WTC11 (cell line): Measurements from ENCODE around the gene RIPPLY1. TPM values are rescaled to one million over a fixed set of nuclear protein-coding genes. Genes with fewer than 3 reads are reported as not detected.

Experiments used
- ATAC-seq: fragments of 200-7000 bp; cut with Tn5 transposase; 2 replicates; pipeline ENCODE4 v1.10.0; 2021; ENCODE audit warnings: mild to moderate bottlenecking, moderate library complexity
- CTCF ChIA-PET: fragments of 300-600 bp; sonication (Branson Sonifier 250); formaldehyde crosslinking; loops from one replicate; lab custom pipeline; 2021; ENCODE audit warnings: antibody characterized with exemption; lab: Charles Lee
- POLR2A ChIA-PET: fragments of 350-600 bp; sonication (Branson Sonifier 250); formaldehyde crosslinking; loops from one replicate; lab custom pipeline; 2021; ENCODE audit warnings: antibody characterized with exemption; lab: Charles Lee
- DNase-seq: peaks from one replicate; pipeline ENCODE4 v3.0.0; 2021; ENCODE audit warnings: low spot score
- H3K27ac Mint-ChIP-seq: 2 replicates; pipeline ENCODE4 v1.8.0; 2021; ENCODE audit warnings: mixed read lengths
- H3K27me3 Mint-ChIP-seq: 2 replicates; pipeline ENCODE4 v1.8.0; 2021; ENCODE audit warnings: low read depth, mild to moderate bottlenecking, moderate library complexity, mixed read lengths
- H3K36me3 Mint-ChIP-seq: 2 replicates; pipeline ENCODE4 v1.8.0; 2021; ENCODE audit warnings: mixed read lengths
- H3K4me1 Mint-ChIP-seq: 2 replicates; pipeline ENCODE4 v1.8.0; 2022; ENCODE audit warnings: mixed read lengths
- H3K4me3 Mint-ChIP-seq: 2 replicates; pipeline ENCODE4 v1.8.0; 2021; ENCODE audit warnings: mild to moderate bottlenecking, moderate library complexity, mixed read lengths
- H3K9me3 Mint-ChIP-seq: 2 replicates; pipeline ENCODE4 v1.8.0; 2021; ENCODE audit warnings: mixed read lengths
- CBFB ChIP-seq: sonication (generic); formaldehyde crosslinking; IDR thresholded peaks from 2 replicates; pipeline ENCODE4 v1.8.1; 2022; ENCODE audit warnings: mild to moderate bottlenecking, low read depth, missing genetic modification reagents
- FOXK1 ChIP-seq: sonication (generic); formaldehyde crosslinking; IDR thresholded peaks from 2 replicates; pipeline ENCODE4 v1.8.0; 2022; ENCODE audit warnings: mild to moderate bottlenecking, moderate library complexity, missing genetic modification reagents
- IRF2 ChIP-seq: sonication (generic); formaldehyde crosslinking; IDR thresholded peaks from 2 replicates; pipeline ENCODE4 v1.8.0; 2022; ENCODE audit warnings: low read depth, missing genetic modification reagents, borderline replicate concordance
- JUN ChIP-seq: sonication (generic); formaldehyde crosslinking; IDR thresholded peaks from 2 replicates; pipeline ENCODE4 v1.8.0; 2023; ENCODE audit warnings: mild to moderate bottlenecking, missing genetic modification reagents
- KAT7 ChIP-seq: sonication (generic); formaldehyde crosslinking; IDR thresholded peaks from 2 replicates; pipeline ENCODE4 v1.8.1; 2023; ENCODE audit warnings: missing genetic modification reagents, mild to moderate bottlenecking, borderline replicate concordance
- NFATC4 ChIP-seq: fragments of 250-450 bp; sonication (Bioruptor Pico); IDR thresholded peaks from 2 replicates; pipeline ENCODE4 v1.9.0; 2021; ENCODE audit warnings: mild to moderate bottlenecking
- NR3C1 ChIP-seq: sonication (generic); formaldehyde crosslinking; conservative IDR thresholded peaks from 2 replicates; pipeline ENCODE4 v1.8.1; 2023; ENCODE audit warnings: low read depth, mild to moderate bottlenecking, missing genetic modification reagents
- RORB ChIP-seq: fragments of 250-450 bp; sonication (Bioruptor Pico); IDR thresholded peaks from 2 replicates; pipeline ENCODE4 v1.9.0; 2021; ENCODE audit warnings: mild to moderate bottlenecking
- TEAD1 ChIP-seq: sonication (generic); formaldehyde crosslinking; IDR thresholded peaks from 2 replicates; pipeline ENCODE4 v1.8.0; 2022; ENCODE audit warnings: mild to moderate bottlenecking, missing genetic modification reagents
- TEAD4 ChIP-seq: sonication (generic); formaldehyde crosslinking; IDR thresholded peaks from 2 replicates; pipeline ENCODE4 v1.8.0; 2022; ENCODE audit warnings: mild to moderate bottlenecking, missing genetic modification reagents
- ZNF121 ChIP-seq: sonication (generic); formaldehyde crosslinking; IDR thresholded peaks from 2 replicates; pipeline ENCODE4 v1.8.0; 2023; ENCODE audit warnings: missing genetic modification reagents
- ZNF219 ChIP-seq: sonication (generic); formaldehyde crosslinking; IDR thresholded peaks from 2 replicates; pipeline ENCODE4 v1.8.0; 2023; ENCODE audit warnings: missing genetic modification reagents, mild to moderate bottlenecking, borderline replicate concordance
- ZNF263 ChIP-seq: sonication (generic); formaldehyde crosslinking; IDR thresholded peaks from 2 replicates; pipeline ENCODE4 v1.8.1; 2022; ENCODE audit warnings: low read depth, mild to moderate bottlenecking, moderate library complexity, missing genetic modification reagents
- ZNF396 ChIP-seq: fragments of 250-450 bp; sonication (Bioruptor Pico); IDR thresholded peaks from 2 replicates; pipeline ENCODE4 v1.8.0; 2021; ENCODE audit warnings: mild to moderate bottlenecking, moderate library complexity, borderline replicate concordance
- total RNA-seq: library from RNA; stranded (reverse); gene quantifications from 3 replicates; pipeline ENCODE4 v1.2.3, GENCODE V29; 2021
- TF ChIP-seq, protein P1 (sequence below): sonication (generic); formaldehyde crosslinking; IDR thresholded peaks from 2 replicates; pipeline ENCODE4 v1.8.0; 2022; ENCODE audit warnings: mild to moderate bottlenecking, missing genetic modification reagents
- TF ChIP-seq, protein P2 (sequence below): sonication (generic); formaldehyde crosslinking; IDR thresholded peaks from 2 replicates; pipeline ENCODE4 v1.8.1; 2023; ENCODE audit warnings: mild to moderate bottlenecking, missing genetic modification reagents, moderate library complexity
- TF ChIP-seq, protein P3 (sequence below): fragments of 250-450 bp; sonication (Bioruptor Pico); IDR thresholded peaks from 2 replicates; pipeline ENCODE4 v1.8.0; 2021; ENCODE audit warnings: mild to moderate bottlenecking
- TF ChIP-seq, protein P4 (sequence below): fragments of 250-450 bp; sonication (Bioruptor Pico); IDR thresholded peaks from 2 replicates; pipeline ENCODE4 v2.1.2; 2022; ENCODE audit warnings: mild to moderate bottlenecking, moderate library complexity
- TF ChIP-seq, protein P5 (sequence below): fragments of 250-450 bp; sonication (Bioruptor Pico); IDR thresholded peaks from 2 replicates; pipeline ENCODE4 v1.9.0; 2021; ENCODE audit warnings: mild to moderate bottlenecking, borderline replicate concordance
- TF ChIP-seq, protein P6 (sequence below): fragments of 250-450 bp; sonication (Bioruptor Pico); IDR thresholded peaks from 2 replicates; pipeline ENCODE4 v1.9.0; 2021; ENCODE audit warnings: mild to moderate bottlenecking
- TF ChIP-seq, protein P7 (sequence below): fragments of 250-450 bp; sonication (Bioruptor Pico); IDR thresholded peaks from 2 replicates; pipeline ENCODE4 v1.9.0; 2021; ENCODE audit warnings: moderate library complexity, mild to moderate bottlenecking, inconsistent platforms, borderline replicate concordance
- TF ChIP-seq, protein P8 (sequence below): sonication (generic); formaldehyde crosslinking; IDR thresholded peaks from 2 replicates; pipeline ENCODE4 v1.8.0; 2023; ENCODE audit warnings: missing genetic modification reagents, mild to moderate bottlenecking, borderline replicate concordance

The RIPPLY1 gene
- total RNA-seq, 1 experiment from 2014 or later: not detected

DNA sequence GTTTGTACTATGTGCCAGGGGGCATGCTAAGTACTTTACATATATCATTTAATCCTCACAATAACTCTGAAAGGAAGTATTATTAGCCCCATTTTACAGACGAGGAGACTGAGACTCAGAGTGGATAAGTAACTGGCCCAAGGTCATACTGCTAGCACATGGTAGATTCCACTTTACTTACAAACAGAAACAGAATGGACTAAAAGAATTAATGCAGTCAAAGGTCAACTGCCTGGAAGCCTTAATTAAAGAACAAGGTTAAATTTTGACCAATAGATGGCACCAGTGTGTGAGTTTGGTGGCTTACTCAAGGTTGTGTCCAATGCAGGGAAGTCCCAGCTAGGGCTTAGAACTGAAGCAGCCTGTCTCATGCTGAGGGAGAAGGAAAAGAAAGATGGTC is 4.7 kb downstream of the RIPPLY1 start:
- ChIA-PET CTCF (interaction anchor here (0.6 to 1.4 kb wide), 7 partner anchors 11 to 552 kb away, joined by 3 to 28 read pairs (median 3); no protein-coding TSS in a partner anchor), POLR2A (no interaction called here)
- peak; percentile 69 for ATAC-seq
- TF ChIP-seq, protein P1, sequence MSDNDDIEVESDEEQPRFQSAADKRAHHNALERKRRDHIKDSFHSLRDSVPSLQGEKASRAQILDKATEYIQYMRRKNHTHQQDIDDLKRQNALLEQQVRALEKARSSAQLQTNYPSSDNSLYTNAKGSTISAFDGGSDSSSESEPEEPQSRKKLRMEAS (CRISPR knock-in tag): no peak
- TF ChIP-seq, protein P2, sequence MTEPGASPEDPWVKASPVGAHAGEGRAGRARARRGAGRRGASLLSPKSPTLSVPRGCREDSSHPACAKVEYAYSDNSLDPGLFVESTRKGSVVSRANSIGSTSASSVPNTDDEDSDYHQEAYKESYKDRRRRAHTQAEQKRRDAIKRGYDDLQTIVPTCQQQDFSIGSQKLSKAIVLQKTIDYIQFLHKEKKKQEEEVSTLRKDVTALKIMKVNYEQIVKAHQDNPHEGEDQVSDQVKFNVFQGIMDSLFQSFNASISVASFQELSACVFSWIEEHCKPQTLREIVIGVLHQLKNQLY (CRISPR knock-in tag): no peak
- TF ChIP-seq RORB (CRISPR knock-in tag): no peak
- no peak for TF ChIP-seq ZNF396 (CRISPR knock-in tag)
- no peak for TF ChIP-seq TEAD4
- no peak for TF ChIP-seq IRF2
- H3K4me3 Mint-ChIP-seq: no peak overlapping the region
- H3K4me1 Mint-ChIP-seq: peaks cover 10% of the 10 kb centered on the region
- no peaks in the 10 kb centered on the region for H3K9me3 Mint-ChIP-seq
- DNase-seq: no peak
- H3K36me3 Mint-ChIP-seq: no peaks in the 10 kb centered on the region
- no peak overlapping the region for H3K27ac Mint-ChIP-seq
- H3K27me3 Mint-ChIP-seq: no peaks in the 10 kb centered on the region

DNA sequence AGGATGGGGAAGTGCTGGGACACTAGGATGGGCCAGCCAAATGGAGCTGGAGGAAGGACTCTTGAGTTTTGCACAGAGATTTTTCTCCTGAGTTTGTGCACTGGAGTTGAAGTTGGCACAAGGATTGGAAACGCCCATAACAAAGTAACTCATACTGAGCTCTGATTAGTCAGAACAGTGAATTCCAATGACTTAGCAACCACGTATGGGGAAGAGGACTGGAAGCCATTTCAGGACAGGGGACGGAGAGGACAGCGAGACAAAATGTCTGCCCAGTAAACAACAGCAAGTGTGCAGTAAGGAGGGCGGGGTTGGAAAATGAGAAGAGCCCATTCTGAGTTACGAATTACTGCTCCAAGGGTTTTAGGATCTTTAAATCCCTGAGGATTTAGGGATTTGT is 5.9 kb downstream of the RIPPLY1 start:
- Mint-ChIP-seq H3K4me1 (peaks cover 10% of the 10 kb centered on the region), H3K9me3 (no peaks in the 10 kb centered on the region), H3K36me3 (no peaks in the 10 kb centered on the region), H3K27ac (no peak overlapping the region), H3K4me3 (no peak overlapping the region), H3K27me3 (no peaks in the 10 kb centered on the region)
- DNase-seq (no peak), ATAC-seq (no peak)
- POLR2A ChIA-PET: no interaction called here
- CTCF ChIA-PET: interaction anchor here (0.5 to 1.6 kb wide), 3 partner anchors 23 to 126 kb away, joined by 3 to 12 read pairs (median 3); no protein-coding TSS in a partner anchor
- TF ChIP-seq, protein P3, sequence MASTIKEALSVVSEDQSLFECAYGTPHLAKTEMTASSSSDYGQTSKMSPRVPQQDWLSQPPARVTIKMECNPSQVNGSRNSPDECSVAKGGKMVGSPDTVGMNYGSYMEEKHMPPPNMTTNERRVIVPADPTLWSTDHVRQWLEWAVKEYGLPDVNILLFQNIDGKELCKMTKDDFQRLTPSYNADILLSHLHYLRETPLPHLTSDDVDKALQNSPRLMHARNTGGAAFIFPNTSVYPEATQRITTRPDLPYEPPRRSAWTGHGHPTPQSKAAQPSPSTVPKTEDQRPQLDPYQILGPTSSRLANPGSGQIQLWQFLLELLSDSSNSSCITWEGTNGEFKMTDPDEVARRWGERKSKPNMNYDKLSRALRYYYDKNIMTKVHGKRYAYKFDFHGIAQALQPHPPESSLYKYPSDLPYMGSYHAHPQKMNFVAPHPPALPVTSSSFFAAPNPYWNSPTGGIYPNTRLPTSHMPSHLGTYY (CRISPR knock-in tag): no peak
- TF ChIP-seq CBFB (CRISPR knock-in tag): no peak
- TF ChIP-seq, protein P1 (CRISPR knock-in tag): no peak
- TF ChIP-seq ZNF396 (CRISPR knock-in tag): no peak
- TF ChIP-seq, protein P4, sequence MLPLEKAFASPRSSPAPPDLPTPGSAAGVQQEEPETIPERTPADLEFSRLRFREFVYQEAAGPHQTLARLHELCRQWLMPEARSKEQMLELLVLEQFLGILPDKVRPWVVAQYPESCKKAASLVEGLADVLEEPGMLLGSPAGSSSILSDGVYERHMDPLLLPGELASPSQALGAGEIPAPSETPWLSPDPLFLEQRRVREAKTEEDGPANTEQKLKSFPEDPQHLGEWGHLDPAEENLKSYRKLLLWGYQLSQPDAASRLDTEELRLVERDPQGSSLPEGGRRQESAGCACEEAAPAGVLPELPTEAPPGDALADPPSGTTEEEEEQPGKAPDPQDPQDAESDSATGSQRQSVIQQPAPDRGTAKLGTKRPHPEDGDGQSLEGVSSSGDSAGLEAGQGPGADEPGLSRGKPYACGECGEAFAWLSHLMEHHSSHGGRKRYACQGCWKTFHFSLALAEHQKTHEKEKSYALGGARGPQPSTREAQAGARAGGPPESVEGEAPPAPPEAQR (CRISPR knock-in tag): no peak
- TF ChIP-seq NFATC4: no peak
- no peak for TF ChIP-seq JUN (CRISPR knock-in tag)
- TF ChIP-seq TEAD1 (CRISPR knock-in tag): no peak
- TF ChIP-seq, protein P5, sequence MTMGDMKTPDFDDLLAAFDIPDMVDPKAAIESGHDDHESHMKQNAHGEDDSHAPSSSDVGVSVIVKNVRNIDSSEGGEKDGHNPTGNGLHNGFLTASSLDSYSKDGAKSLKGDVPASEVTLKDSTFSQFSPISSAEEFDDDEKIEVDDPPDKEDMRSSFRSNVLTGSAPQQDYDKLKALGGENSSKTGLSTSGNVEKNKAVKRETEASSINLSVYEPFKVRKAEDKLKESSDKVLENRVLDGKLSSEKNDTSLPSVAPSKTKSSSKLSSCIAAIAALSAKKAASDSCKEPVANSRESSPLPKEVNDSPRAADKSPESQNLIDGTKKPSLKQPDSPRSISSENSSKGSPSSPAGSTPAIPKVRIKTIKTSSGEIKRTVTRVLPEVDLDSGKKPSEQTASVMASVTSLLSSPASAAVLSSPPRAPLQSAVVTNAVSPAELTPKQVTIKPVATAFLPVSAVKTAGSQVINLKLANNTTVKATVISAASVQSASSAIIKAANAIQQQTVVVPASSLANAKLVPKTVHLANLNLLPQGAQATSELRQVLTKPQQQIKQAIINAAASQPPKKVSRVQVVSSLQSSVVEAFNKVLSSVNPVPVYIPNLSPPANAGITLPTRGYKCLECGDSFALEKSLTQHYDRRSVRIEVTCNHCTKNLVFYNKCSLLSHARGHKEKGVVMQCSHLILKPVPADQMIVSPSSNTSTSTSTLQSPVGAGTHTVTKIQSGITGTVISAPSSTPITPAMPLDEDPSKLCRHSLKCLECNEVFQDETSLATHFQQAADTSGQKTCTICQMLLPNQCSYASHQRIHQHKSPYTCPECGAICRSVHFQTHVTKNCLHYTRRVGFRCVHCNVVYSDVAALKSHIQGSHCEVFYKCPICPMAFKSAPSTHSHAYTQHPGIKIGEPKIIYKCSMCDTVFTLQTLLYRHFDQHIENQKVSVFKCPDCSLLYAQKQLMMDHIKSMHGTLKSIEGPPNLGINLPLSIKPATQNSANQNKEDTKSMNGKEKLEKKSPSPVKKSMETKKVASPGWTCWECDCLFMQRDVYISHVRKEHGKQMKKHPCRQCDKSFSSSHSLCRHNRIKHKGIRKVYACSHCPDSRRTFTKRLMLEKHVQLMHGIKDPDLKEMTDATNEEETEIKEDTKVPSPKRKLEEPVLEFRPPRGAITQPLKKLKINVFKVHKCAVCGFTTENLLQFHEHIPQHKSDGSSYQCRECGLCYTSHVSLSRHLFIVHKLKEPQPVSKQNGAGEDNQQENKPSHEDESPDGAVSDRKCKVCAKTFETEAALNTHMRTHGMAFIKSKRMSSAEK (CRISPR knock-in tag): no peak
- TF ChIP-seq, protein P6, sequence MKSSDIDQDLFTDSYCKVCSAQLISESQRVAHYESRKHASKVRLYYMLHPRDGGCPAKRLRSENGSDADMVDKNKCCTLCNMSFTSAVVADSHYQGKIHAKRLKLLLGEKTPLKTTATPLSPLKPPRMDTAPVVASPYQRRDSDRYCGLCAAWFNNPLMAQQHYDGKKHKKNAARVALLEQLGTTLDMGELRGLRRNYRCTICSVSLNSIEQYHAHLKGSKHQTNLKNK (CRISPR knock-in tag): no peak
- no peak for TF ChIP-seq FOXK1 (CRISPR knock-in tag)
- TF ChIP-seq, protein P7, sequence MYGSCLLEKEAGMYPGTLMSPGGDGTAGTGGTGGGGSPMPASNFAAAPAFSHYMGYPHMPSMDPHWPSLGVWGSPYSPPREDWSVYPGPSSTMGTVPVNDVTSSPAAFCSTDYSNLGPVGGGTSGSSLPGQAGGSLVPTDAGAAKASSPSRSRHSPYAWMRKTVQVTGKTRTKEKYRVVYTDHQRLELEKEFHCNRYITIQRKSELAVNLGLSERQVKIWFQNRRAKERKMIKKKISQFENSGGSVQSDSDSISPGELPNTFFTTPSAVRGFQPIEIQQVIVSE (CRISPR knock-in tag): no peak
- no peak for TF ChIP-seq ZNF121
- no peak for TF ChIP-seq ZNF219 (CRISPR knock-in tag)
- TF ChIP-seq KAT7 (CRISPR knock-in tag): no peak
- no peak for TF ChIP-seq NR3C1
- no peak for TF ChIP-seq ZNF263 (CRISPR knock-in tag)
- TF ChIP-seq, protein P8, sequence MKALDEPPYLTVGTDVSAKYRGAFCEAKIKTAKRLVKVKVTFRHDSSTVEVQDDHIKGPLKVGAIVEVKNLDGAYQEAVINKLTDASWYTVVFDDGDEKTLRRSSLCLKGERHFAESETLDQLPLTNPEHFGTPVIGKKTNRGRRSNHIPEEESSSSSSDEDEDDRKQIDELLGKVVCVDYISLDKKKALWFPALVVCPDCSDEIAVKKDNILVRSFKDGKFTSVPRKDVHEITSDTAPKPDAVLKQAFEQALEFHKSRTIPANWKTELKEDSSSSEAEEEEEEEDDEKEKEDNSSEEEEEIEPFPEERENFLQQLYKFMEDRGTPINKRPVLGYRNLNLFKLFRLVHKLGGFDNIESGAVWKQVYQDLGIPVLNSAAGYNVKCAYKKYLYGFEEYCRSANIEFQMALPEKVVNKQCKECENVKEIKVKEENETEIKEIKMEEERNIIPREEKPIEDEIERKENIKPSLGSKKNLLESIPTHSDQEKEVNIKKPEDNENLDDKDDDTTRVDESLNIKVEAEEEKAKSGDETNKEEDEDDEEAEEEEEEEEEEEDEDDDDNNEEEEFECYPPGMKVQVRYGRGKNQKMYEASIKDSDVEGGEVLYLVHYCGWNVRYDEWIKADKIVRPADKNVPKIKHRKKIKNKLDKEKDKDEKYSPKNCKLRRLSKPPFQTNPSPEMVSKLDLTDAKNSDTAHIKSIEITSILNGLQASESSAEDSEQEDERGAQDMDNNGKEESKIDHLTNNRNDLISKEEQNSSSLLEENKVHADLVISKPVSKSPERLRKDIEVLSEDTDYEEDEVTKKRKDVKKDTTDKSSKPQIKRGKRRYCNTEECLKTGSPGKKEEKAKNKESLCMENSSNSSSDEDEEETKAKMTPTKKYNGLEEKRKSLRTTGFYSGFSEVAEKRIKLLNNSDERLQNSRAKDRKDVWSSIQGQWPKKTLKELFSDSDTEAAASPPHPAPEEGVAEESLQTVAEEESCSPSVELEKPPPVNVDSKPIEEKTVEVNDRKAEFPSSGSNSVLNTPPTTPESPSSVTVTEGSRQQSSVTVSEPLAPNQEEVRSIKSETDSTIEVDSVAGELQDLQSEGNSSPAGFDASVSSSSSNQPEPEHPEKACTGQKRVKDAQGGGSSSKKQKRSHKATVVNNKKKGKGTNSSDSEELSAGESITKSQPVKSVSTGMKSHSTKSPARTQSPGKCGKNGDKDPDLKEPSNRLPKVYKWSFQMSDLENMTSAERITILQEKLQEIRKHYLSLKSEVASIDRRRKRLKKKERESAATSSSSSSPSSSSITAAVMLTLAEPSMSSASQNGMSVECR (CRISPR knock-in tag): no peak
